ENCODE results near the gene RAB3D. TPM values are rescaled to one million over a fixed set of nuclear protein-coding genes. Genes with fewer than 3 reads are reported as not detected.

Gene RAB3D
- total RNA-seq, 1 donor from 2014 or later: 6.2 TPM

GRCh38 chr19:11295665-11296245 lies 43.7 kb downstream of the RAB3D start, which contains the start of gene TSPAN16:
TSS of gene TSPAN16 (plus strand) at chr19:11296160. CDS start at chr19:11296298, 138 bp downstream.
- peaks cover 8% of the 10 kb centered on the region for H3K27me3 Mint-ChIP-seq
- H3K27ac Mint-ChIP-seq: no peak within 1 kb of the TSS
- no peak for TF ChIP-seq CTCF (IDR thresholded peaks at IDR 0.05)
- no peak within 1 kb of the TSS for H3K4me3 Mint-ChIP-seq
- H3K4me1 Mint-ChIP-seq: peaks cover 6% of the 10 kb centered on the region
- no peak for ATAC-seq (ENCODE audit: low read depth)
- intact Hi-C loops (cut with micrococcal nuclease): loop anchor here (10.0 kb wide), 1 partner anchor 289 kb away; no protein-coding TSS in a partner anchor
- H3K36me3 Mint-ChIP-seq (ENCODE audit: low read depth): no peaks in the 10 kb centered on the region
- no peak for DNase-seq
- POLR2A ChIA-PET: no interaction called here
- CTCF ChIA-PET: interaction anchor here (1.5 to 2.6 kb wide), 3 partner anchors 110 to 187 kb away, joined by 3 to 9 read pairs (median 4); no protein-coding TSS in a partner anchor
- no peaks in the 10 kb centered on the region for H3K9me3 Mint-ChIP-seq

- DNase-seq (no peak), ATAC-seq (ENCODE audit: low read depth) (no peak)
- ChIA-PET POLR2A (no interaction called here), CTCF (interaction anchor here (1.5 to 2.6 kb wide), 4 partner anchors 111 to 187 kb away, joined by 3 to 13 read pairs (median 6); no protein-coding TSS in a partner anchor)
- TF ChIP-seq CTCF (IDR thresholded peaks at IDR 0.05): no peak
- intact Hi-C loops (cut with micrococcal nuclease): loop anchor here (10.0 kb wide), 1 partner anchor 290 kb away; no protein-coding TSS in a partner anchor
- H3K4me1 Mint-ChIP-seq: peaks cover 6% of the 10 kb centered on the region
- peaks cover 5% of the 10 kb centered on the region for H3K27me3 Mint-ChIP-seq
- no peak overlapping the region for H3K4me3 Mint-ChIP-seq
- no peak overlapping the region for H3K27ac Mint-ChIP-seq
- no peaks in the 10 kb centered on the region for H3K9me3 Mint-ChIP-seq
- no peaks in the 10 kb centered on the region for H3K36me3 Mint-ChIP-seq (ENCODE audit: low read depth)
These were observed 44.3 kb downstream of the RAB3D start for GRCh38 chr19:11295180-11295579.

GRCh38 chr19:11293433-11294389 lies 45.7 kb downstream of the RAB3D start:
- TF ChIP-seq CTCF (IDR thresholded peaks at IDR 0.05): peak; percentile 80
- Mint-ChIP-seq H3K4me1 (peaks cover 6% of the 10 kb centered on the region), H3K4me3 (no peak overlapping the region), H3K27me3 (peaks cover 5% of the 10 kb centered on the region), H3K36me3 (ENCODE audit: low read depth) (no peaks in the 10 kb centered on the region), H3K27ac (no peak overlapping the region), H3K9me3 (no peaks in the 10 kb centered on the region)
- CTCF ChIA-PET: interaction anchor here (0.6 to 1.5 kb wide), 8 partner anchors 12 to 189 kb away, joined by 3 to 13 read pairs (median 4); no protein-coding TSS in a partner anchor
- ATAC-seq (ENCODE audit: low read depth) (peak; percentile 100), DNase-seq (peak; percentile 84)
- POLR2A ChIA-PET: interaction anchor here (0.5 to 1.0 kb wide), 6 partner anchors 28 to 297 kb away, joined by 3 to 5 read pairs (median 3); no protein-coding TSS in a partner anchor
- intact Hi-C loops (cut with micrococcal nuclease): loop anchor here (1.0 to 10.0 kb wide), 6 partner anchors 54 to 291 kb away; partner anchors contain the start of genes CCDC159 and TMEM205

GRCh38 chr19:11291991-11292390 lies 47.5 kb downstream of the RAB3D start:
- Mint-ChIP-seq H3K4me1 (peaks cover 6% of the 10 kb centered on the region), H3K4me3 (no peak overlapping the region), H3K36me3 (ENCODE audit: low read depth) (no peaks in the 10 kb centered on the region), H3K9me3 (no peaks in the 10 kb centered on the region), H3K27me3 (peaks cover 5% of the 10 kb centered on the region), H3K27ac (no peak overlapping the region)
- TF ChIP-seq CTCF (IDR thresholded peaks at IDR 0.05): no peak
- no peak for ATAC-seq (ENCODE audit: low read depth)
- POLR2A ChIA-PET: interaction anchor here (0.7 kb wide), 1 partner anchor 256 kb away, joined by 4 read pairs; no protein-coding TSS in a partner anchor
- intact Hi-C loops (cut with micrococcal nuclease): loop anchor here (5.0 to 10.0 kb wide), 2 partner anchors 55 to 293 kb away; partner anchors contain the start of genes CCDC159 and TMEM205
- CTCF ChIA-PET: no interaction called here
- DNase-seq: no peak
